Caco-2 (cell line): ENCODE measurements around the gene ASPHD1. TPM values are rescaled to one million over a fixed set of nuclear protein-coding genes. Genes with fewer than 3 reads are reported as not detected.

Experiments
- BruUV-seq: library from RNA; stranded (reverse); fragments of 400-500 nt; replicated peaks from 2 replicates; lab custom pipeline; 2021; lab: Mats Ljungman, UMichigan
- CTCF ChIA-PET: fragments of 300-600 bp; sonication (Branson Sonifier 250); formaldehyde crosslinking; loops from one replicate; lab custom pipeline; 2022; ENCODE audit warnings: antibody characterized with exemption; lab: Charles Lee
- POLR2A ChIA-PET: fragments of 300-600 bp; sonication (Branson Sonifier 250); formaldehyde crosslinking; loops from one replicate; lab custom pipeline; 2022; ENCODE audit warnings: antibody characterized with exemption; lab: Charles Lee
- DNase-seq, 2 experiments: peaks; one replicate each; pipeline versions ENCODE4 v3.0.0 to v3.0.0-alpha.2; 2020 to 2022
- H3K27me3 ChIP-seq: replicated peaks from 2 replicates; pipeline ENCODE4 v1.6.0; 2011; ENCODE audit warnings: low read length; ENCODE audit not compliant: control insufficient read depth, insufficient read depth
- H3K36me3 ChIP-seq: 2 replicates; pipeline ENCODE4 v1.5.1; 2011; ENCODE audit warnings: low read length; ENCODE audit not compliant: control insufficient read depth, insufficient read depth
- H3K4me1 ChIP-seq: fragments of 250-450 bp; sonication (Bioruptor Pico); 2 replicates; pipeline ENCODE4 v1.5.1; 2020; ENCODE audit warnings: mild to moderate bottlenecking
- H3K4me3 ChIP-seq: 2 replicates; pipeline ENCODE4 v1.5.1; 2011; ENCODE audit warnings: low read depth, mild to moderate bottlenecking, control low read depth, low read length
- H3K9me3 ChIP-seq: fragments of 250-450 bp; sonication (Bioruptor Pico); 2 replicates; pipeline ENCODE4 v1.5.1; 2020; ENCODE audit warnings: mild to moderate bottlenecking, moderate library complexity
- H3K27ac Mint-ChIP-seq: one replicate; pipeline ENCODE4 v1.8.0; 2022; ENCODE audit warnings: mixed read lengths; ENCODE audit not compliant: unreplicated experiment
- H3K27me3 Mint-ChIP-seq: one replicate; pipeline ENCODE4 v1.8.0; 2022; ENCODE audit warnings: mixed read lengths; ENCODE audit not compliant: insufficient read depth, unreplicated experiment
- H3K36me3 Mint-ChIP-seq: one replicate; pipeline ENCODE4 v1.8.0; 2022; ENCODE audit warnings: mild to moderate bottlenecking, mixed read lengths; ENCODE audit not compliant: insufficient read depth, unreplicated experiment
- H3K4me1 Mint-ChIP-seq: one replicate; pipeline ENCODE4 v1.8.0; 2022; ENCODE audit warnings: low read depth, mixed read lengths; ENCODE audit not compliant: unreplicated experiment
- H3K4me3 Mint-ChIP-seq: one replicate; pipeline ENCODE4 v1.8.0; 2022; ENCODE audit warnings: mild to moderate bottlenecking, moderate library complexity, mixed read lengths; ENCODE audit not compliant: unreplicated experiment
- H3K9me3 Mint-ChIP-seq: one replicate; pipeline ENCODE4 v1.8.0; 2022; ENCODE audit warnings: mixed read lengths; ENCODE audit not compliant: unreplicated experiment
- intact Hi-C: fragments of 100-400 bp; cut with micrococcal nuclease; formaldehyde crosslinking; loops from one replicate; pipeline ENCODE4 v1.10.0; 2022; ENCODE audit not compliant: unreplicated experiment
- total RNA-seq: library from RNA; stranded (reverse); gene quantifications from 2 replicates; pipeline ENCODE4 v1.2.3, GENCODE V29; 2022
- TF ChIP-seq, protein P1 (sequence below), 2 experiments: fragments of 200-600 bp in 1 of 2; IDR thresholded peaks; 1 replicate in 1 of 2; 2 replicates in 1 of 2; pipeline versions ENCODE4 v1.5.1 to v1.8.0; 2011 to 2022; ENCODE audit warnings: antibody characterized with exemption in 1 of 2, control low read depth in 1 of 2, inconsistent platforms in 1 of 2, low read depth in 1 of 2, low read length in 1 of 2, mild to moderate bottlenecking in 1 of 2, moderate library complexity in 1 of 2; ENCODE audit not compliant: insufficient read depth in 1 of 2, severe bottlenecking in 1 of 2, unreplicated experiment in 1 of 2

ASPHD1 gene
- total RNA-seq, 1 experiment from 2014 or later, result 13.2 TPM

DNA sequence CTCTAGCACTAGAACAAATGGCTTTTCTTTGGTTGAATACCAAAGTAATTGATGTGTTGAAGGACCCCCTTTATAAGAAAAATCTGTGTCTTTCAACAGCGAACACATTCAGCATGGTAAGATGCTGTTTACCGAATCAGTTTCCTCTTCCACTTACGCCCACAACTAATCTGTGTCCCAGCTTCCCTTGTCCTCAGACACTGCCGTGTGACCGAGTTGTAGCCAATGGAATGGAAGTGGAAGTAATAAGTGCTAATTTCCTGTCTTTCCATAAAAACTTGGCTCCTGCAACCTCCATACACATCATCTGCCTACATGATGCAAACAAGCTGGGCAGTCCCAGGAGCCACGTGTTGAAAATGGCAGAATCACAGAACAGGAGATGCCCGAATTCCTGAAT is 47.6 kb upstream of the ASPHD1 start:
- no peak overlapping the region for H3K4me3 Mint-ChIP-seq
- Histone ChIP-seq H3K27me3 (no peaks in the 10 kb centered on the region), H3K4me3 (no peak overlapping the region), H3K9me3 (no peaks in the 10 kb centered on the region), H3K36me3 (no peaks in the 10 kb centered on the region), H3K4me1 (peaks cover 7% of the 10 kb centered on the region; the same call in 1 of the 2 replicates)
- no peaks in the 10 kb centered on the region for H3K27me3 Mint-ChIP-seq
- no TSS peak for BruUV-seq
- POLR2A ChIA-PET, result no interaction called here
- H3K36me3 Mint-ChIP-seq, result peaks cover 11% of the 10 kb centered on the region
- intact Hi-C loops, result no loop called here
- H3K4me1 Mint-ChIP-seq, result peaks cover 6% of the 10 kb centered on the region
- H3K27ac Mint-ChIP-seq, result no peak overlapping the region
- CTCF ChIA-PET, result no interaction called here
- DNase-seq, result no peak
- TF ChIP-seq, protein P1, sequence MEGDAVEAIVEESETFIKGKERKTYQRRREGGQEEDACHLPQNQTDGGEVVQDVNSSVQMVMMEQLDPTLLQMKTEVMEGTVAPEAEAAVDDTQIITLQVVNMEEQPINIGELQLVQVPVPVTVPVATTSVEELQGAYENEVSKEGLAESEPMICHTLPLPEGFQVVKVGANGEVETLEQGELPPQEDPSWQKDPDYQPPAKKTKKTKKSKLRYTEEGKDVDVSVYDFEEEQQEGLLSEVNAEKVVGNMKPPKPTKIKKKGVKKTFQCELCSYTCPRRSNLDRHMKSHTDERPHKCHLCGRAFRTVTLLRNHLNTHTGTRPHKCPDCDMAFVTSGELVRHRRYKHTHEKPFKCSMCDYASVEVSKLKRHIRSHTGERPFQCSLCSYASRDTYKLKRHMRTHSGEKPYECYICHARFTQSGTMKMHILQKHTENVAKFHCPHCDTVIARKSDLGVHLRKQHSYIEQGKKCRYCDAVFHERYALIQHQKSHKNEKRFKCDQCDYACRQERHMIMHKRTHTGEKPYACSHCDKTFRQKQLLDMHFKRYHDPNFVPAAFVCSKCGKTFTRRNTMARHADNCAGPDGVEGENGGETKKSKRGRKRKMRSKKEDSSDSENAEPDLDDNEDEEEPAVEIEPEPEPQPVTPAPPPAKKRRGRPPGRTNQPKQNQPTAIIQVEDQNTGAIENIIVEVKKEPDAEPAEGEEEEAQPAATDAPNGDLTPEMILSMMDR (IDR thresholded peaks at IDR 0.05; ENCODE audit: insufficient read depth in 1 of 2, low read depth in 1 of 2, low read length in 1 of 2, severe bottlenecking in 1 of 2, unreplicated experiment in 1 of 2), result no peak
- H3K9me3 Mint-ChIP-seq, result no peaks in the 10 kb centered on the region

DNA sequence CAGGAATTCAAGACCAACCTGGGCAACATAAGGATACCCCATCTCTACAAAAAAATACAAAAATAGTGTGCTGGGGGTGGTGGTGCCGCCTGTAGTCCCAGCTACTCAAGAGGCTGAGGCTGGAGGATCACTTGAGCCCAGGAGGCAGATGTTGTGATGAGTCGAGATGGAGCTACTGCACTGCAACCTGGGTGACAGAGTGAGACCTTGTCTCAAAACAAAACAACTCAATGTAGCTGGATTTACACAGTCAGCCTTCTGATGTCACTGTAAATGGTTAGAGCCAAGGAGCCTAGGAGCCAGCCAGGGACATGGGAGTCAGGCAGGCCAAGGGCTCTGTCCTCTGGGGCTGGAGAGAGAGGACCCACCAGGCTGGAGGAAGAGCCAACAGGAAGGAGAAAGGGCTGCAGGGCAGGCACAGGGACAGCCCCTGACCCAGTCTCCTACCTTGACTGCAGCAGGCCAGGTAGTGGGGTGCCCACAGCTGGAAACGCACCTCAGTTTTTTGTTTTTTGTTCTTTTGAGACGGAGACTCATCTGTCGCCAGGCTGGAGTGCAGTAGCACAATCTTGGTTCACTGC is 45.7 kb upstream of the ASPHD1 start:
- Mint-ChIP-seq H3K4me1 (no peaks in the 10 kb centered on the region), H3K27me3 (no peaks in the 10 kb centered on the region), H3K27ac (no peak overlapping the region), H3K36me3 (peaks cover 6% of the 10 kb centered on the region), H3K9me3 (no peaks in the 10 kb centered on the region), H3K4me3 (no peak overlapping the region)
- Histone ChIP-seq H3K27me3 (no peaks in the 10 kb centered on the region), H3K36me3 (no peaks in the 10 kb centered on the region), H3K9me3 (no peaks in the 10 kb centered on the region), H3K4me3 (no peak overlapping the region), H3K4me1 (peaks cover 3% of the 10 kb centered on the region; the same call in 1 of the 2 replicates)
- intact Hi-C loops, result no loop called here
- no peak for DNase-seq
- POLR2A ChIA-PET, result no interaction called here
- CTCF ChIA-PET, result interaction anchor here (0.6 kb wide), 1 partner anchor 98 kb away, joined by 3 read pairs; no protein-coding TSS in a partner anchor
- BruUV-seq, result no TSS peak
- TF ChIP-seq, protein P1 (IDR thresholded peaks at IDR 0.05; ENCODE audit: insufficient read depth in 1 of 2, low read depth in 1 of 2, low read length in 1 of 2, severe bottlenecking in 1 of 2, unreplicated experiment in 1 of 2), result no peak

DNA sequence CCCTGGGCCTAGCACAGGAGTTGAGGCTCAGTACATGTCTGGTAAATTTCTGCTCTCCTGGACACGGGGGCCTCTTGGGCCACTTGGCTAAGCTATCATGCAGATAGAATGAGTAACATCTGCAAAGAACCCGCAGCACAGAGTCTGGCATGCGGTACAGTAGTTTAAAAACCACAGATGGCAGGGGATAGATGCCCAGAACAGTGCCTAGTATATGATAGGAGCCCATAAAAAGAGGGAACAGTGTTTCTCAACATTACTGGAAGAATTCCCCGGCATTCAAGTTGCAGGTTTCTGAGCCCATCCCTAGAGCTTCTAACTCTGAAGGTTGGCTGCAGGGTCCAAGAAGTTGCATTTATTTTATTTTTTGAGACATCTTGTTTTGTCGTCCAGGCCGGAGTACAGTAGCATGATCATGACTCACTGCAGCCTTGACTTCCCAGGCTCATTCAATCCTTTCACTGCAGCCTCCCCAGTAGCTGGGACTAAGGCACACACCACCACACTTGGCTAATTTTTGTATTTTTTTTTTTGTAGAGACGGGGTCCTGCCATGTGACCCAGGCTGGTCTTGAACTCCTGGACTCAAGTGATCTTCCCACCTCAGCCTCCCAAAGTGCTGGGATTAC is 43.0 kb upstream of the ASPHD1 start:
- H3K4me1 Mint-ChIP-seq, result peaks cover 6% of the 10 kb centered on the region
- no peaks in the 10 kb centered on the region for H3K9me3 ChIP-seq
- BruUV-seq, result no TSS peak
- intact Hi-C loops, result no loop called here
- H3K4me3 ChIP-seq, result no peak overlapping the region
- no peak for DNase-seq
- no peaks in the 10 kb centered on the region for H3K9me3 Mint-ChIP-seq
- H3K4me1 ChIP-seq, result peaks cover 6% of the 10 kb centered on the region; the same call in 1 of the 2 replicates
- TF ChIP-seq, protein P1 (IDR thresholded peaks at IDR 0.05; ENCODE audit: insufficient read depth in 1 of 2, low read depth in 1 of 2, low read length in 1 of 2, severe bottlenecking in 1 of 2, unreplicated experiment in 1 of 2), result no peak
- no peaks in the 10 kb centered on the region for H3K27me3 ChIP-seq
- ChIA-PET CTCF (no interaction called here), POLR2A (no interaction called here)
- H3K27ac Mint-ChIP-seq, result no peak overlapping the region
- no peak overlapping the region for H3K4me3 Mint-ChIP-seq
- H3K27me3 Mint-ChIP-seq, result no peaks in the 10 kb centered on the region
- peaks cover 1% of the 10 kb centered on the region; the same call in 1 of the 2 replicates for H3K36me3 ChIP-seq
- peaks cover 6% of the 10 kb centered on the region for H3K36me3 Mint-ChIP-seq
